ENCODE data around the gene SELENOH.

DNA sequence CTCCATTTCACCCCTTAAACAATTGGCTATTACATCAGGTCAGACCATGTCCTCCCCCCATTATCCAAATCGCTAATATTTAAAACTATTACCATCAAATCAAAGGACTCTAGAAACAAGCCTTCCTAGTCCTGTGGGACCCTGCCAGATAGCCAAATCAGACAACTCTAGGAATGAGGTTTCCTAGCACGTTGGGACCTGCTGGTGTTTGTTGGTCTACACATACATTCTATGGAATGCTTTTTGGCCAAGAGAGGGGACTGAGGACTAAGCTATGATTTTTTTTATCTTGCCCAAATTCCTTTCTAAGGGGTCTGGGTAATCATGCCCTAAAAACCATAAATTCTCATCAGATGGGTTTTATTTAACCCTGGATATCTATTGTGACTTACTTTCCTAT lies 14.1 kb upstream of the SELENOH start:
- TF ChIP-seq POLR2A (IDR thresholded peaks at IDR 0.05): no peak
- TF ChIP-seq, protein P1, sequence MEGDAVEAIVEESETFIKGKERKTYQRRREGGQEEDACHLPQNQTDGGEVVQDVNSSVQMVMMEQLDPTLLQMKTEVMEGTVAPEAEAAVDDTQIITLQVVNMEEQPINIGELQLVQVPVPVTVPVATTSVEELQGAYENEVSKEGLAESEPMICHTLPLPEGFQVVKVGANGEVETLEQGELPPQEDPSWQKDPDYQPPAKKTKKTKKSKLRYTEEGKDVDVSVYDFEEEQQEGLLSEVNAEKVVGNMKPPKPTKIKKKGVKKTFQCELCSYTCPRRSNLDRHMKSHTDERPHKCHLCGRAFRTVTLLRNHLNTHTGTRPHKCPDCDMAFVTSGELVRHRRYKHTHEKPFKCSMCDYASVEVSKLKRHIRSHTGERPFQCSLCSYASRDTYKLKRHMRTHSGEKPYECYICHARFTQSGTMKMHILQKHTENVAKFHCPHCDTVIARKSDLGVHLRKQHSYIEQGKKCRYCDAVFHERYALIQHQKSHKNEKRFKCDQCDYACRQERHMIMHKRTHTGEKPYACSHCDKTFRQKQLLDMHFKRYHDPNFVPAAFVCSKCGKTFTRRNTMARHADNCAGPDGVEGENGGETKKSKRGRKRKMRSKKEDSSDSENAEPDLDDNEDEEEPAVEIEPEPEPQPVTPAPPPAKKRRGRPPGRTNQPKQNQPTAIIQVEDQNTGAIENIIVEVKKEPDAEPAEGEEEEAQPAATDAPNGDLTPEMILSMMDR (IDR thresholded peaks at IDR 0.05): no peak
